Colonic mucosa (tissue), 4 donors: ENCODE measurements around the gene MAP4. TPM values are rescaled to one million over a fixed set of nuclear protein-coding genes. Genes with fewer than 3 reads are reported as not detected.
"Not testable (repeated sequence)": the region's sequence is repeated elsewhere in the genome, so short reads cannot be mapped to it uniquely, and the experiment has no call there.

Experiments
- DNase-seq: peaks from one replicate; pipeline ENCODE4 v3.0.0-alpha.2; 2020
- H3K27ac ChIP-seq: fragments of 200-600 bp; one replicate; pipeline ENCODE4 v1.8.0; 2021
- H3K27me3 ChIP-seq: fragments of 200-600 bp; one replicate; pipeline ENCODE4 v1.8.0; 2021
- H3K36me3 ChIP-seq: fragments of 200-600 bp; one replicate; pipeline ENCODE4 v1.8.0; 2021
- H3K4me1 ChIP-seq: fragments of 200-600 bp; one replicate; pipeline ENCODE4 v1.8.0; 2021; ENCODE audit warnings: mild to moderate bottlenecking
- H3K4me3 ChIP-seq: fragments of 200-600 bp; one replicate; pipeline ENCODE4 v1.8.0; 2021
- H3K9ac ChIP-seq, 2 donors: one replicate each; pipeline ENCODE4 v1.7.0; 2013; ENCODE audit warnings: control low read depth in 2 of 2, low read depth in 2 of 2, low read length in 2 of 2
- H3K9me3 ChIP-seq: fragments of 200-600 bp; one replicate; pipeline ENCODE4 v1.8.0; 2021
- CTCF ChIP-seq: fragments of 200-600 bp; IDR thresholded peaks from one replicate; pipeline ENCODE4 v1.8.0; 2022; ENCODE audit warnings: antibody characterized with exemption, mild to moderate bottlenecking
- intact Hi-C: fragments of 100-400 bp; cut with DNase I; formaldehyde crosslinking; loops from one replicate; pipeline ENCODE4 v1.14.1; 2022
- total RNA-seq, 2 donors: library from RNA; stranded (reverse); fragmentation: NEBNext Ultra II Directional in 1 of 2; extraction: Animal tissue kit (Norgen Biotek cat#: 25700) in 1 of 2; gene quantifications; one replicate each; pipeline ENCODE4 v1.2.1, GENCODE V29; 2021
- donor health status: healthy.
- donor health status: DM: no; HTN: no; CAD: no.
- donor health status: DM: no; HTN: no; CAD: no.

The MAP4 gene
- total RNA-seq, 2 donors from 2014 or later, result 117 to 132 TPM

GRCh38 chr3:48012659-48013058 lies 3.6 kb downstream of the MAP4 start:
- Histone ChIP-seq H3K4me1 (peaks cover 14% of the 10 kb centered on the region), H3K9me3 (no peaks in the 10 kb centered on the region), H3K9ac (no peak overlapping the region), H3K27ac (no peak overlapping the region), H3K4me3 (no peak overlapping the region), H3K27me3 (no peaks in the 10 kb centered on the region), H3K36me3 (no peaks in the 10 kb centered on the region)
- no peak for TF ChIP-seq CTCF
- intact Hi-C loops, result no loop called here
- no peak for DNase-seq

- H3K4me1 ChIP-seq, H3K9me3 ChIP-seq, DNase-seq, H3K27me3 ChIP-seq, intact Hi-C loops, H3K9ac ChIP-seq, H3K27ac ChIP-seq, H3K36me3 ChIP-seq, H3K4me3 ChIP-seq: not testable (repeated sequence)
These were observed 8.2 kb downstream of the MAP4 start for GRCh38 chr3:48008066-48008465.

GRCh38 chr3:48007361-48007760 lies 8.9 kb downstream of the MAP4 start:
- intact Hi-C loops, DNase-seq, H3K27ac ChIP-seq, H3K4me1 ChIP-seq, H3K9me3 ChIP-seq, H3K9ac ChIP-seq, H3K36me3 ChIP-seq, H3K4me3 ChIP-seq, H3K27me3 ChIP-seq: not testable (repeated sequence)

GRCh38 chr3:48006794-48007193 lies 9.4 kb downstream of the MAP4 start:
- H3K4me1 ChIP-seq, H3K4me3 ChIP-seq, H3K27ac ChIP-seq, DNase-seq, H3K27me3 ChIP-seq, H3K9me3 ChIP-seq, H3K36me3 ChIP-seq, H3K9ac ChIP-seq, intact Hi-C loops: not testable (repeated sequence)

GRCh38 chr3:48004694-48005093 lies 11.5 kb downstream of the MAP4 start:
- no peak for DNase-seq
- no peaks in the 10 kb centered on the region for H3K4me1 ChIP-seq
- H3K9ac ChIP-seq, result no peak overlapping the region
- H3K9me3 ChIP-seq, result no peaks in the 10 kb centered on the region
- no peak overlapping the region for H3K4me3 ChIP-seq
- intact Hi-C loops, result no loop called here
- H3K27ac ChIP-seq, result no peak overlapping the region
- no peaks in the 10 kb centered on the region for H3K27me3 ChIP-seq
- TF ChIP-seq CTCF, result no peak
- no peaks in the 10 kb centered on the region for H3K36me3 ChIP-seq

- DNase-seq, result no peak
- H3K9ac ChIP-seq, result no peak overlapping the region
- H3K4me1 ChIP-seq, result no peaks in the 10 kb centered on the region
- no peaks in the 10 kb centered on the region for H3K36me3 ChIP-seq
- no peaks in the 10 kb centered on the region for H3K9me3 ChIP-seq
- H3K4me3 ChIP-seq, result no peak overlapping the region
- TF ChIP-seq CTCF, result no peak
- H3K27me3 ChIP-seq, result no peaks in the 10 kb centered on the region
- intact Hi-C loops, result no loop called here
- H3K27ac ChIP-seq, result no peak overlapping the region
These were observed 13.4 kb downstream of the MAP4 start for GRCh38 chr3:48002787-48003186.

- intact Hi-C loops, result no loop called here
- Histone ChIP-seq H3K9ac (no peak overlapping the region), H3K4me3 (no peak overlapping the region)
These were observed 14.2 kb downstream of the MAP4 start for GRCh38 chr3:48001991-48002390.

More at GRCh38 chr3:48001991-48002390, 14.2 kb downstream of the MAP4 start:
- Histone ChIP-seq H3K4me1 (no peaks in the 10 kb centered on the region), H3K27ac (no peak overlapping the region), H3K27me3 (no peaks in the 10 kb centered on the region), H3K9me3 (no peaks in the 10 kb centered on the region), H3K36me3 (no peaks in the 10 kb centered on the region)
- no peak for TF ChIP-seq CTCF
- DNase-seq, result no peak
